ENCODE results near the gene STK24.
A peak's percentile ranks its signal among the peaks of the same experiment; 100 is the strongest.

Gene STK24

DNA sequence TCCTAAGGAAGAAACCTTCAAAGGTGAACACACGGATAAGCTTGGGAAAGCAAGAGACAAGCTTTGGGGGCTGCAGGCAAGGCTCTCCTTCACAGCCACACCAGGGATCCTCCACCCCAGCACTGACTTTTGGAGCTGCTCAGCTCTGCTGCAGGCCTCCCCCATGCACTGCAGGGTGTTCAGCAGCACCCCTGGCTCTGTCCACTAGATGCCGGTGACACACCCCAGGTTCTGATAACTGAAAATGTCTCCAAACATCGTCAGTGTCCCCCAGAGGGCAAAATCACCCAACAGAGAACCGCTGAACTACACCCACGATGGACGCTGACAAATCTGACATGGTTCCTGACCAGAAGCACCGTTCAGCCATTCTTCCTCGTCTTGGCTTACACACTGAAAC lies 90.5 kb downstream of the STK24 start:
- no peak for DNase-seq

DNA sequence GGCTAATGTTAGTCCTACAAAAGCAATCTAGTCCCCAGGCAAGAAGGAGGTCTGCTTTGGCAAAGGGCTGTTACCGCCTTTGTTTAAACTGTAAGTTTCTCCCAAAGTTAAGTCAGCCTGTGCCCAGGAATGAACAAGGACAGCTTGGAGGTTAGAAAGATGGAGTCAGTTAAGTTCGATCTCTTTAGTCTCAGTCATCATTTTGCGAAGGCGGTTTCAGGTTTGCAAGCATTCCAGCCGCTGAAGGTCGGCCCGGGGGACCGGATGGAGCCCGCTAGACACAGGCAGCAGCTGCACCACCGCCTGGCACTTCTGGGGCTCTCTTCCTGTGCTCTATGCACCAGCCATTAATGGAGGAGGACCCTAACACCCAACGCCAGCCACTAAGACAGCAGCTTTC lies 91.3 kb downstream of the STK24 start:
- DNase-seq = no peak

DNA sequence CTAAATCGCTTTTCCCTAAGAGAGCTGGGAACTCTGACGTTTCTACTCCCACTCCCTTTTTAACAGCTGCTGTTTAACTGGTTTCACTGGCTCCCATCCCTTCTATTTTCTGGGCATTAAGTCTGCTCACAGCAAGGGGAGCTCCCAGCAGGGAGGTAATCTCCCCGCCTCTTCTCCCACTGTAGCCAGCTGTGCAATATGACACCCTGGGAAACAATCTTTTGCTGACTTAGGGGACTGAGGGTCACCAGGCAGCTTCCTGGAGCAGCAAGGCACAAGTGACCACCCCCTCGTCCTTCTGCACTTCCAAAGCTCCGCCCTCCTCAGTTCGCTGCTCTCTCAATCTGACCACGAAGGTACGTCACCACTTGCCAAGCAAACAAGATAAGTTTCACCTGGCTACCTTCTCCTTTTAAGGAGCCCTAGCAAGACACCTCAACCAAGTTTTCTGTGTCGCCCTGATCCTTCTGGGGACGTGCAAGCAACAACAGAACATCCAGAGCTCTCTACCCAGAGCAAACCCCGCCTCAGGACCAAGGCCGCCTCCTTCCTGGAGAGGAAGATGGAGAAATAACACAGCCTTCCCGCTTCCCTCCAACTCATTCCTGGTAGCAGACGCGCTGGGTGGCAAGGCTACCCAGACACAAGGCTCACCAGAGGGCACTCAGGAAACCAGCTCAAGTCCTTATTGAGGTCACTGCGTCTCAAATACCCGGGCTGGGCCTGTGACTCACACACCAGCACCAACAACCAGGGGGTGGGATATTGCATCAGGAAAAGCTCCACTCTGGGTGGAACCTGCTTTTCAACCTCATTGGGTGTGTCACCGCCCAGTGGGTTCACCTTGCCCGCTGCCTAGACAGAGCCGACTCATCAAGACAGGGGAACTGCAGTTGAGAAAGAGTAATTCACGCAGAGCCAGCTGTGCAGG lies 92.4 kb downstream of the STK24 start:
- DNase-seq = peak; percentile 61 to 67

DNA sequence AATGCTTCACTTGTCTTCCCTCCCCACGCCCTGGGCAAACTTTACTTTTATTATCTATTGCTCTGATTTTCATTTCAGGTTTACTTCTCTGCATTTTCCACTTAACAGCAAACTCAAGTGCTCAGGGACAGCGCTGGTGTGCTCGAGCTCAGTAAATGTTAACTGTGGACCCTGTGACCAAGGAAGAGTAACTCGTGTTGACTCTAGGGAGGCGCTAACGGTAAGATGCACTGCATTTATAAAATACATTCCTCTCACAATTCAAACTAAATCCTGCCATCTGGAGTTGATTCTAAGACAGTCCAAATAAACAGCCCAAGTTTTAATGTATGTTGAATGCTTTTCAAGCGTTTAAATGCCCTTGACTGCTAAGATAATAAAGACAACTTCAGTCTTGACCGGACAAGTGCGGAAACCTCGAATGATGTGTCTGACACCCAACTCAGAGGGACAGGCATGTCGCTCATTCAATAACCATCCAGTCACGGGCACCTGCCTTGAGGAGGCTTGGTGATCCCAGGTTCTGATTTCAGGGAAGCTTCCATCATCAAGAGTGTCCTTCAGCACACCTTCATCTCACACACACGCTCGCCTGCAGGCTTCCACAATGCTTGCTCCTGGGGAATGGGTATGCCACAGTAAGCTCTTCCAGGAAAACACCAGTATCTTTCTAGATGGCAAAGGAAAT lies 93.2 kb downstream of the STK24 start:
- DNase-seq = no peak

DNA sequence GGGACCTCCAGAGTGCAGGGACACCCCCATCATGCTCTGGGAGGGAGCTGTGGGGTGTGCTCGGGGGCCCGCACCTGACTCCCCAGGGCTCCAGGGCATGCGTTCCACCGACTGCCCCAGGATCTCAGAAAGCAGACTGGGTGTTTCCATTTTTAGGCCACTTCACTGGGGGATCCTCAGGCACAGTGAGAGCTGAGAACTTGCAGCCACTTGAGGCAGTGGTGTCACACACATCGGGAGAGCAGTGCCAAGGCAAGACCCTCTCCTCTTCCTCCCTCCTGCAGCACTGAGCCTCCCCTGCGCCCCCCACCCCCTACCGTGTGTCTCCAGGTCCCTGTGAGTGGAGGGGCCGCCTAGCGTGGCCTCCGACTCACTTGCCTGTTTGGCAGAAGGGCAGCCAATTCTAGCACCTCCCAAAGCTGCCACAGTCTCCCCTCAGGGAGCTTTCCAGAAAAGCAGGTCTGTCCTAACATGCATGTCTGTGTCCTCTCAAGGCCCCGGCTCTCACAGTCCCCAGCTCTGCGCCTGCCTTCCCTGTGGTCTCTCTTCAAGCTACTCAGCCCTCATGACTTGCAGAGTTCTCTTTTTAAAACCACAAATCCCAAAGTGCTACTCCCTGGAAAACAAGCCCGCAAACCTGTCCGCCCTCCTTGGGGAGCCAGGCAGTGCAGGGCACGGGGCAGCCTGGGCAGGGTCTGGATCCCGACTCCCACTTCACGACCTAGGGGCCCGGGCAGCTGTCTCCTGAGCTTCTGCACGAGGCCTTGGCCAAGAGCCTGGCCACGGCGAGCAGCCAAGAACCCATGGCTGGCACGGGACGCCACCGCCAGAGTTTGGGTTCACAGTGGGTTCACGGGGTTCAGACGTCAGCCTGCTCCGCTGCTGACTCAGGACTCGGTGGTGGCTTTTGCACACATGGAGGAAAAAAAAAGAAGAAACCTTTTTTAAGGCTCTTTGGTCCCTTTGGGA lies 94.1 kb downstream of the STK24 start:
- no peak for DNase-seq

DNA sequence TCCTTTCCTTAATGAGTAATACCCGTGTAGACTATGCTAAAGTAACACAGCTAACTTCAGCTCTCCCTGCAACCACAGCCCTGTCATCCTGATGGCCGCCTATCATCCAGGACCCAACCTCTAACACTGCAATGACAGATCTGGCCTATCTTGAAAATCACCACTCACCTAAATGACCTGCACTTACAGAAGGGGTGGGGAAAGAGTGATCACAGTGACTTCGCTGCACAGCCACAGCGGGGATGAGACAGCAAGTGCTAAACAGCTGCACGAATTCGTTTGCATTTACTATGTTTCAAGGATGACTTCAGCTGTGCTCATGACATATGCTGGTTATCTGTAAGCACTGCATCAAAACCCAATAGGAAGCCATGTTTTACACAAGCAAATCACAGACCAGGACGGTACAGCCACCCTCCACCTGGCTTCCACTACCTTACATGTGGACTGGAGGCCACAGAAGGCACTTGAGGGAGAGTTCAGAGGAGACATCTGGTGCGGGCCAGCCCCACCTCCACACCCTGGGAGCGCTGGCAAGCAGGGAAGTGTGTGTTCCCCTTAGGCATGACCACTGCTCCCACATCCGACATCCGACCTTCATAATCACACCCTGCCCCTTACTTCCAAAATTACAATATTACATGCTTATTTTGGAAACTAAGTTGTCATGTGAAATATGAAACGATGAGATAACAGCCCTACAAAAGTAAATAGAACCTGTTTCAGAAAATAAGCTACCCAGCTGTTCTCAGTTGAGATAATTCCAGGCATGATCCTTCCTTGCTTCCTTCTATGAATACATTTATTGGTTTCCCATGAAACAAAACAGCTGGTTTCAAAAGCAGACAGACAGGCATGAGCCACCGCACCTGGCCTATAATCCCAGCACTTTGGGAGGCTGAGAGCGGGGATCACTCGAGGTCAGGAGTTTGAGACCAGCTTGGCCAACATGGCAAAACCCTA lies 95.7 kb downstream of the STK24 start:
- DNase-seq = no peak

DNA sequence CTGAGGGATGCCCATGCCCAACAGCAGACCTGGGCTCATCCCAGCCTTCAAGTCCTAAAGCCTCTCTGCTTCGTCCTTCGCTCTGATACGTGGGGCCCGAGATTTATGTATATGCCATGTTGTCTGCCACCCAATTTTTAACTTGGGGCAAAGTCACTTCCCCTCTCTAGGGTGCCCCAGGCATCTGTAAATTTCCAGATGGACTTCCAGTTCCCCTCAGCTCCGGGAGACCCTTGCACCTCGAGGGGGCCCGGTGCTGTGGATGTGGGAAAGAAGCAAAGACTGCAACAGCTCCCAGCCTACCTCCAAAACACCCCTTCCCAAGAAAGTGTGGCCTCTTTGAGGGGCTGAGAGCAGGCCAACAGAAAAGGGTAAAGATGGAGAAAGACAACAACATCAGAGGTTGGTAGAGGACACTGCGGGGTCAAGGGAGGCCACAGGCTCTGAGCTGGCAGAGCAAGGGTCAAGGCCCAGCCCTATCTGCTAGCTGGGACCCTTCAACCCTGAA lies 97.4 kb downstream of the STK24 start:
- no peak for DNase-seq

DNA sequence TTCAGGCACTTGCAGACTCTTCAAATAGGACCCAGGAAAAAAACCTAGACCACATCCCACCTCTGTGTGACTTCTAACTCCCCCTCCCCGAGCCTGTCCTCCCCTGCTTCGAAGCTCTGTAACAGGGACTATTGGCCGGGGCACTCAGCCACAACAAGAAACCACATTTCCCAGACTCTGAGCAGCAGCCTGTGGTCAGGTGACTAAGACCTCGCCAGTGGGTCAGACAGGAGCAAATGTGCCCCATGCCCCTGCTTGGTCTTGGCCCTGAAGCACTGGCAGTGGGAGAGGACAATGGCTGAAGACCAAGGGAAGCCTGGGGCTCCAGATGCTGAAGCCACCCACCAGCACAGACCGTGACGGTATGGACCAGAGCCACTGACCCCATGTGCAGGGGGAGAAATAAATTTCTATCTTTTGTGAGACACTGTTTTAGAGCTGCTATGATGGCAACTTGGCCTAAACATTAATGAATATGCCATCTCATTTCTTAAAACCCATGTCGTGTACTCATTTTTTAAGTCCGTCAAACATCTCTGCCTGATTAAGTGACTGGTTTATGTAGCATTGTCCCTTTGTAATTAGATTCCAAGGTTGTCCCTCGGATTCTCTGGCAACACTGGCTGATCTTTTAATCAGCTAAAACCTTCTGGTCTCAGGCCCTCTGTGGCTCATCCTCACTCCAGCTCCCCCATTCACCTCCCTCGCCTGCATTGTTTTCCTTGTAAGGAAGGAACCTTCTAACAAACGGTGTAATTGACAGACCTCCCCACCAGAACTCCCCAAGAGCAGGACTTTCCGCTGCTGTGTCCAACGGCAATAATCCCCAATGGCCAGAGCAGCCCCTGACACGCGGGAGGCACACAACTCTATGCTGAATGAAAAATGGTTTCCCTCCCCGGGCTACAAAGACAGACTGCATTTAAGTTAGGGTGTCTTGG lies 98.4 kb downstream of the STK24 start:
- DNase-seq = peak; percentile 9 to 33

DNA sequence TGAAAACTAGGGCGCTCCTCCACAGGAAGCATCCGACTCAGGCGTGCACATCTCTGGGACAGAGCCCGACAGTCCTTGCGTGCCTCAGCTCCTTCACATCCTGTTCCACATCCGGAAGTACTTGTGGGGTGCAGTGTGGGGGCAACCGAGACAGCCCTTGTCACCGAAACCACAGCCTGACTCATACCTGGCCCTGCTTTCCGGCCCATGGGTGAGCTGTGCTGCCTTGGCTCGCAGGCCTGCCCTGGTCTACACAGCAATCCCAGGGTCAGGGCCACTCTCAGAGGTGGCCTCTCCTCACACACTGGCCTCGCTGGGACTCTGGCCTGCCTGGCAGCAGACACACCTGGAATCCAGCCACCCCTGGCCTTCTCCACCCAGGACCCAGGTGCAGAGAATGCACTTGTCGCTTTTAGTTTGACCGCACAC lies 100.4 kb downstream of the STK24 start:
- peak; percentile 87 to 90 for DNase-seq

DNA sequence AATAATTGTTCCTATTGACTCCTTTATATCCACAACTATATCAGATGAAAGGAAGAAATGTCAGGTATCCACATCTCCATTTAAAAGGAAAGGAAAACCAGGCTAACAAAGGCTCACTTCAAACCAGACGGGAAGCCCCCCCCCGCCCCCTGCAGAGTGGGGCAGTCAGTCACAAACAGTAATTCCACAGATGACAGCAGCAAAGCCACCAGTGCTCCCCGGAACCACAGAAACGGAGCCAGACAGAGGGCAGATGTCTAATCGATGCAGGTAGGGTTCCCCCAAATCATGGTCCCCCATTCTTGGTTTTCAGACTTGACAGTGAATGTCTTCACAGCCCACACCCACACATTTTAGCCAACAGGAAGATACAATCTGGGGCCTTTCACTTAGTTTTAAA lies 100.8 kb downstream of the STK24 start:
- DNase-seq = peak in 1 of 2 experiments; percentile 41

DNA sequence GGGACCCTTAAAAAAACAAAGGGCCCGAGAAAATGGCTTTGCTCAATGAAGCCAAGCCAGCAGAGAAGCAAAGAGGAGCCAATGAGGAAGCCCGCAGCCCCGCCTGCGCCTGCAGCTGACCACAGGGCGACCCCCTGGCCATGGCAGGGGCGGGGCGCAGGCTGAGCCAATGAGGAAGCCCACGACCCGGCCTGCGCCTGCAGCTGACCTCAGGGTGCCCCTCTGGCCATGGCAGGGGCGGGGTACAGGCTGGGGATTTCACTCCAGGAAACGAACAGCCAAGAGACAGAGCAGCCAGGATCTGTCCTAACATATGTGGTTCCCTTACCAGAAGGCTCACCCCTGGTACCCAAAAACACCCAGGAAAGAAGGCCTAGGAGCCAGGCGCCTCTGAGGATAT lies 101.4 kb downstream of the STK24 start:
- no peak for DNase-seq

DNA sequence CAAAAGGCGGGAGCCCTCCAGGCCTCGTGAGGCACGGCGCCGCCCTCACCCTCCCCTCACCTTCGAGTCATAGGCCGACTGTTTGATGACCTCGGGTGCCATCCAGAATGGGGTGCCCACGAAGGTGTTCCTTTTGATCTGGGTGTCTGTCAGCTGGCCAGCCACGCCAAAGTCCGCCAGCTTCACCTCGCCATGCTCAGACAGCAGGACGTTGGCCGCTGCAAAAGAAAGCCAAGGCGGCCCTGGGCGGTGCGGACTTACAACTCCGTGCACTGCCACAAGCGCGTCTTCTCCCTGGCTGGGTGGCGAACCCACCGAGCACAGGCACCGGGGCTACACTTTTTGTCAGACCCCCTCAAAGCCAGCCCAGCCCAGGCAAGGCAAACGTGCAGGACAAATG lies 102.1 kb downstream of the STK24 start:
- no peak for DNase-seq

DNA sequence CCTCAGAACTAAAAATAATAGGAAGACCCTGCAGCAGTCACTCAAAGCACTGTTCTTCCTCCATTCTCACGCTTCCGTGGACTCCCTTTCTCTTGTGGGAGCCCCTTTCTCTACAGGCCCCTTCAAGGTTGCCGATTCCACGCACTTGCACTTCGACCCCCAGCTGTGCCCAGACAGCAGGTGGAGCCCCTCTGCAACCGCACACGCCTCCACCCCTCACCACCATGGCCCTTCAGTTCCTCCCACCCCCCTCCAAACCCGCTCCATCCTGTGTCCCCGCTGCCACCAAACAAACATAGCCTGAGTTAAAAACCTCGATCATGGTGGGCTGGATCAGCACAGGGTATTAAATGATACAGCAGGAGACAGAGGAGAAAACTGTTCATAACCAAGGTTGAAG lies 102.6 kb downstream of the STK24 start:
- no peak for DNase-seq

DNA sequence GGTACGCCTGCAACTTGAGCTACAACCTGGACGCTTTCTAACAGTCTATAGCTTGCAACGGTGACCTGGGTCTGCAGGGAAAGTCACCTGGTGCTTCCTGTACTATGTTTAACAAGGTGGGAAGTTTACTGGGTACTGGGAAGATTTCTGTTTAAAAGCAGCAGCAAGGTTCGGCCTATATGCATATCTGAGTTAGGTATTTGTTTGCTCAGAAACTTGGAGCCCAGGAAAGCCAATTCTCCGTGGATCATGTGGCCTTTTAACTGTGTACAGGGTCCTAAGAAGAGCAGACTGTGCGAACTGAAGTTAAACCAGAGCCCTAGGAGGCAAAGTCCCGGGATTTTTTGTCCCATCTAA lies 103.1 kb downstream of the STK24 start:
- DNase-seq = no peak

DNA sequence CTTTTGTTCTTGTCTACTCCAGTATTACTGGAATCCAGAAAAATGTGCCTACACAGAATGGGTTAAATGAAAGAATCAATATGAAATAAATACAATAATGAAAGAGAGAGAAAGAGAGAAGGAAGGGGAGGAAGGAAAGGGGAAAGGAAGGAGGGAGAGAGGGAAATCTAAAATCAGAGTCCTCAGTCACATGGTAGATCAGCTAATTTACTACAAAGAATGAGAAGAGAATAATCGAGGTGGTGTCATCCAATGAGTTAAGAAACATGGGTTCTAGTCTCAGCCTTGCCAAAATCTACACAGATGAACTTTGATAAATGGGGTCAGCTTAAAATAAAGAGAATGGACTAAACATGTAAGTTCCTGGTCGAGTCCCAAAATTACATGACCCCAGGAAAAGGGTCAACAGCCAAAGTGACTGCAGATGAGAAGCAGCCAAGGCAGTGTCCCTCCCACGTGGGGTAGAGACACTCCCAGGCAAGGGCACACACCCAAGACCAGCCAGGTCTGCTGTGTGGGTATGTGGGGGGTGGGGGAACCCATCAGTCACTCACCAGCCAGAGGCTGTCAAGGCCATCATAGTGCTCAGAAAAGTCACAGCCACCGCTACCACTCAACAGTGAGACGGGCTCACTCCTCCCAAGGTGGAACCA lies 103.6 kb downstream of the STK24 start:
- no peak for DNase-seq

DNA sequence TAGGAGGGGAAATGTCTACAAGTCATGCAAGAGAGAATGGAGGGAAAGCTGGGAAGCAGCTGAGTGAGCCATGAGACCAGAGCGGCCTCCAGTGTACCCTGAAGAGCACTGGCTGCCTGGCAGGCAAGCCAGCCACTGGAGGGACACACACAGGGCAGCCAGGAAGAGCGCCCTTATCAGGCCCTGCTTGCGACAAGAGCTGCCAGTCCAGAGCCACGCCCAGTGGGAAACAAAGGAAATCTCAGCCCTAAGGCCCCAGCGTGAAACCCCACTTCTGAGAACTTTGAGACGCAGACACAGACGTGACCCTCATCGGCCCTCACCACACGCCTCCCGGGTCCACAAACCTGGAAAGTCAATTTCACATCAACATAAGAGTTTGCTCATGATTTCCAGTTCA lies 105.0 kb downstream of the STK24 start:
- no peak for DNase-seq

DNA sequence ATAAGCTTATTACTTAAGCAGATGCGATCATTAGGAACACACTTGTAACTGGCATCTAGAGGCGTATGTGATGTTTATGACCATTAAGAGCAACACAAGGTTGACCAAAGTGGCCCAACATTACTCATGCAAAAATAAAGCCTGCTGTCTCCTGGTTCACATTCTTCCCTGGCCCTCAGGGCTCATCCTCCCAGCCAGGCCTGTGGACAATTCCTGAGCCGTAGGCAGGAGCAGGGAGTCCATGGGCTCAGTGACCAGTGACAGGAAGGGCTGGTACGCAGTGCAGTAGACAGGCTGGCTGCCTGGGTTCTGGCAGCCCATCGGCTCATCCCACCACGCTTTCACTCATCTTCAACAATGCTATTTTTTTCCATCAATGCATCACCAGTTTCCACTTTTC lies 106.0 kb downstream of the STK24 start:
- no peak for DNase-seq

DNA sequence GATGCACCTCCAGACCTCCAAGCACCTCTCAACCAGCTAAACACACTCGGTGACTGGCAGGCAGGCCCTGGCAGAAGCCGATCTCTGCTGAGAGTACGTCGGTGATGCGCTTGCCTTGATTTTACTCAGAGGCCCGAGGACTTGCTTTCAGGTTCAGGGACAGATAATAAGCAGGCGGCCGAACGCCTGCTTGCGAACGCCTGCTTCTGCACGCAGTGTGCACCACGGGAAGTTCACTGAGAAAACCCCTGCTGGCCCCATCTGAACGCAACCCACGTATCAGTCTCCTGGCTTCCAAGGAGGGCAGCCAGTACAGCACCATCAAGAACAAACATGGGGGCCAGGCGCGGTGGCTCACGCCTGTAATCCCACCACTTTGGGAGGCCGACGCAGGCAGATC lies 108.0 kb downstream of the STK24 start:
- DNase-seq = no peak

DNA sequence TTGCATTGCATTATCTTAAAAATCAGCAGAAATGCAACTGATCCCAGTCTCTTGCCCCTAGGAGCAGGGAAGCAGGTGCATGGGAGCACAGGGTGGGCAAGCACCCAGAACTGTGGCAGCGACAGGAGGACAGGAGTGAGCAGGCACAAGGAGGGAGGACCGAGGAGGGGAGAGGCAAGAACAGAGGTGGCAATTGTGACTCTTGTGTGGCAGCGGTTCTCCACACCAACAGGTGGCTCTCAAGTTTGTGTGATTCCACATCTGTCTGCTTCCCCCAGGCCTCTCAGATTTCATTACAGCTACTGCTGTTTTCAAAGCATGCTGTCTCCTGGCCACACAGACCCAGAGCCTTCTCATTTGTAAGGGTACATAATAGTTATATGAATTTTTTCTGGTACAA lies 108.5 kb downstream of the STK24 start:
- no peak for DNase-seq

Measured in AML-193 (cell line).